HepG2 (cell line): ENCODE measurements around the gene CAPN11. TPM values are rescaled to one million over a fixed set of nuclear protein-coding genes. Genes with fewer than 3 reads are reported as not detected.
A peak's percentile ranks its signal among the peaks of the same experiment; 100 is the strongest.

ENCODE experiments used
- ARHGAP35 ChIP-seq: sonication (generic); formaldehyde crosslinking; IDR thresholded peaks from 2 replicates; pipeline ENCODE4 v1.9.0; 2022; ENCODE audit warnings: mild to moderate bottlenecking, inconsistent platforms, moderate library complexity, missing genetic modification reagents, borderline replicate concordance
- GABPB1 ChIP-seq: IDR thresholded peaks from 2 replicates; pipeline ENCODE4 v1.6.1; 2016; ENCODE audit warnings: mild to moderate bottlenecking, missing genetic modification reagents, moderate library complexity, missing compliant biosample characterization
- MAFF ChIP-seq: IDR thresholded peaks from 2 replicates; pipeline ENCODE4 v1.6.1; 2011; ENCODE audit warnings: low read depth, low read length, improper control_type of control experiment
- RBAK ChIP-seq: sonication (generic); formaldehyde crosslinking; IDR thresholded peaks from 2 replicates; pipeline ENCODE4 v1.5.1; 2020; ENCODE audit warnings: mild to moderate bottlenecking, missing genetic modification reagents
- REPIN1 ChIP-seq: sonication (generic); formaldehyde crosslinking; IDR thresholded peaks from 2 replicates; pipeline ENCODE4 v1.8.0; 2022; ENCODE audit warnings: missing genetic modification reagents, low read depth, mild to moderate bottlenecking, borderline replicate concordance
- SOX6 ChIP-seq, 2 experiments: fragments of 450-650 bp in 1 of 2; sonication (generic) in 1 of 2; formaldehyde crosslinking in 1 of 2; IDR thresholded peaks; 2 replicates each; pipeline versions ENCODE4 v1.4.0 to v1.6.1; 2017 to 2020; ENCODE audit warnings: antibody characterized with exemption in 1 of 2, mild to moderate bottlenecking in 1 of 2, missing genetic modification reagents in 1 of 2
- ZEB1 ChIP-seq: IDR thresholded peaks from 2 replicates; pipeline ENCODE4 v1.6.1; 2012; ENCODE audit warnings: mild to moderate bottlenecking, low read depth, inconsistent platforms; ENCODE audit not compliant: insufficient replicate concordance
- ZMYM3 ChIP-seq: sonication (generic); formaldehyde crosslinking; IDR thresholded peaks from 2 replicates; pipeline ENCODE4 v1.5.1; 2020; ENCODE audit warnings: mild to moderate bottlenecking, missing genetic modification reagents
- ZNF225 ChIP-seq: sonication (generic); formaldehyde crosslinking; IDR thresholded peaks from 2 replicates; pipeline ENCODE4 v1.4.0; 2020; ENCODE audit warnings: mild to moderate bottlenecking, missing genetic modification reagents
- ZNF232 ChIP-seq: sonication (generic); formaldehyde crosslinking; IDR thresholded peaks from 2 replicates; pipeline ENCODE4 v1.4.0; 2020; ENCODE audit warnings: missing genetic modification reagents, borderline replicate concordance
- ZNF382 ChIP-seq: sonication (generic); formaldehyde crosslinking; IDR thresholded peaks from 2 replicates; pipeline ENCODE4 v1.5.0; 2020; ENCODE audit warnings: missing genetic modification reagents, mild to moderate bottlenecking, borderline replicate concordance
- ZNF605 ChIP-seq: sonication (generic); formaldehyde crosslinking; IDR thresholded peaks from 2 replicates; pipeline ENCODE4 v1.8.0; 2022; ENCODE audit warnings: mild to moderate bottlenecking, missing genetic modification reagents
- ZNF747 ChIP-seq: sonication (generic); formaldehyde crosslinking; IDR thresholded peaks from 2 replicates; pipeline ENCODE4 v1.8.1; 2023; ENCODE audit warnings: missing genetic modification reagents, mild to moderate bottlenecking, borderline replicate concordance
- ZNF878 ChIP-seq: sonication (generic); formaldehyde crosslinking; IDR thresholded peaks from 2 replicates; pipeline ENCODE4 v1.8.1; 2023; ENCODE audit warnings: mild to moderate bottlenecking, missing genetic modification reagents, moderate library complexity
- polyA plus RNA-seq, 8 experiments: library from polyadenylated mRNA; depleted of rRNA in 3 of 8; stranded (reverse) in 7 of 8; unstranded in 1 of 8; fragments of >200 nt; fragmentation: Illumina TruSeq in 4 of 8; extraction: Trizol in 4 of 8; gene quantifications; 2 replicates each; pipeline versions ENCODE4 v1.2.1 to v1.2.3, GENCODE V29; 2011 to 2016; ENCODE audit warnings: low read depth in 4 of 8, missing spikeins in 1 of 8, mixed read lengths in 1 of 8; ENCODE audit not compliant: insufficient read depth in 1 of 8
- total RNA-seq, 5 experiments: library from RNA; depleted of rRNA; stranded (reverse); fragments of >200 nt; fragmentation: Illumina TruSeq; extraction: Trizol; gene quantifications; 2 replicates each; pipeline ENCODE4 v1.2.3, GENCODE V29; 2016; ENCODE audit warnings: low read depth in 1 of 5
- TF ChIP-seq, protein P1 (sequence below): sonication (generic); formaldehyde crosslinking; IDR thresholded peaks from 2 replicates; pipeline ENCODE4 v1.5.1; 2020; ENCODE audit warnings: mild to moderate bottlenecking, missing genetic modification reagents, borderline replicate concordance
- TF ChIP-seq, protein P2 (sequence below): sonication (generic); formaldehyde crosslinking; conservative IDR thresholded peaks from 2 replicates; pipeline ENCODE4 v1.4.0; 2020; ENCODE audit warnings: mild to moderate bottlenecking, missing genetic modification reagents, moderate library complexity
- TF ChIP-seq, protein P3 (sequence below): sonication (generic); formaldehyde crosslinking; IDR thresholded peaks from 2 replicates; pipeline ENCODE4 v1.5.1; 2020; ENCODE audit warnings: mild to moderate bottlenecking, missing genetic modification reagents, borderline replicate concordance

Gene CAPN11
- total and polyA plus RNA-seq, 2 of the 13 experiments (the other 11 are each of a cell fraction or from before 2014, with no cell fraction given): 0.07 to 0.11 TPM

DNA sequence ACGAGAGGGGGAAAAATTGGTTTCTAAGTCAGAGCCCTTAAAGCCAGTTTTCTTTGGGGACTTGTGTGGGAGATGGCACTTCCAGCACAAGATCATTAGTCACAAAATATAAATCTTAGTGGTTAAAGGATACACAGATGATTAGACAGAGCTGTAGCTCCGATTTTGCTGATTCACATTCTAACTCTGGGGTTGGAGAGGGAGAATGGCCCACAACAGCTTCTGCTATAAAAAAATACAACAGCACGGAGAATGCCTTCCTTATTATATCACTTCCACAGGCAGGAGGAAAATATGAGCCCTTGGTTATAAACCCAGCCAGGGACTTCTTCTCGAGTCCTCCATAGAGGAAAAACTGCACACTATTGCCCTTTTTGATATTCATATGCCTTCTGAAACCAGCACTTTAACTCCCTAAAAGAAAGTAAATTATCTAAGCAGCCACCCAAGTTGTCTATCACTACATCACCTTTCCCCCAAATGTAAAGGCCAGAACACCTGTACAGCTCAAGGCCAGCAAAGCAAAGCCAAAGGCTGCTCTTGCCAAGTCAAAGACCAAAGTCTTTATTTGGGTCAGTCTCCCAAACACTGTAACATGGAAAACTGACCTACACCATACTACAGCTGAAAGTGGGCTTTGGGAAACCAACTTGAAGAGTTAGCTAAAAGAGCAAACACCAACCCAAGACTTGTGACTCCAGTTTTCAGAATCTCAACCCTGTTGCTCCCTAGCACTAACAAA is 41.8 kb upstream of the CAPN11 start (continued):
- TF ChIP-seq REPIN1 (CRISPR knock-in tag) (peak; percentile 38; the same call in 1 of the 2 replicates), ZNF382 (CRISPR knock-in tag) (no peak), MAFF (no peak), ZNF232 (peak; percentile 53; the same call in 1 of the 2 replicates), SOX6 (IDR thresholded peaks at IDR 0.05) (no peak), SOX6 (CRISPR knock-in tag; IDR thresholded peaks at IDR 0.05) (peak; percentile 47; the same call in 1 of the 2 replicates), ZNF225 (CRISPR knock-in tag) (no peak), ZNF605 (0 out of 2 replicates have a peak, but pooled peaks have one; percentile 24), ZMYM3 (CRISPR knock-in tag) (peak; percentile 31; the same call in 1 of the 2 replicates), RBAK (CRISPR knock-in tag) (no peak), ZEB1 (peak; percentile 89), ZNF747 (CRISPR knock-in tag) (peak; percentile 28; the same call in 1 of the 2 replicates), ZNF878 (CRISPR knock-in tag) (no peak), GABPB1 (CRISPR knock-in tag) (no peak), ARHGAP35 (CRISPR knock-in tag) (no peak)
- TF ChIP-seq, protein P1, sequence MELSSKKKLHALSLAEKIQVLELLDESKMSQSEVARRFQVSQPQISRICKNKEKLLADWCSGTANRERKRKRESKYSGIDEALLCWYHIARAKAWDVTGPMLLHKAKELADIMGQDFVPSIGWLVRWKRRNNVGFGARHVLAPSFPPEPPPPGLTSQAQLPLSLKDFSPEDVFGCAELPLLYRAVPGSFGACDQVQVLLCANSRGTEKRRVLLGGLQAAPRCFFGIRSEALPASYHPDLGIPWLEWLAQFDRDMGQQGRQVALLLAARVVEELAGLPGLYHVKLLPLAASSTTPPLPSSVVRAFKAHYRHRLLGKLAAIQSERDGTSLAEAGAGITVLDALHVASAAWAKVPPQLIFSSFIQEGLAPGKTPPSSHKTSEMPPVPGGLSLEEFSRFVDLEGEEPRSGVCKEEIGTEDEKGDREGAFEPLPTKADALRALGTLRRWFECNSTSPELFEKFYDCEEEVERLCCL (CRISPR knock-in tag): no peak
- TF ChIP-seq, protein P2, sequence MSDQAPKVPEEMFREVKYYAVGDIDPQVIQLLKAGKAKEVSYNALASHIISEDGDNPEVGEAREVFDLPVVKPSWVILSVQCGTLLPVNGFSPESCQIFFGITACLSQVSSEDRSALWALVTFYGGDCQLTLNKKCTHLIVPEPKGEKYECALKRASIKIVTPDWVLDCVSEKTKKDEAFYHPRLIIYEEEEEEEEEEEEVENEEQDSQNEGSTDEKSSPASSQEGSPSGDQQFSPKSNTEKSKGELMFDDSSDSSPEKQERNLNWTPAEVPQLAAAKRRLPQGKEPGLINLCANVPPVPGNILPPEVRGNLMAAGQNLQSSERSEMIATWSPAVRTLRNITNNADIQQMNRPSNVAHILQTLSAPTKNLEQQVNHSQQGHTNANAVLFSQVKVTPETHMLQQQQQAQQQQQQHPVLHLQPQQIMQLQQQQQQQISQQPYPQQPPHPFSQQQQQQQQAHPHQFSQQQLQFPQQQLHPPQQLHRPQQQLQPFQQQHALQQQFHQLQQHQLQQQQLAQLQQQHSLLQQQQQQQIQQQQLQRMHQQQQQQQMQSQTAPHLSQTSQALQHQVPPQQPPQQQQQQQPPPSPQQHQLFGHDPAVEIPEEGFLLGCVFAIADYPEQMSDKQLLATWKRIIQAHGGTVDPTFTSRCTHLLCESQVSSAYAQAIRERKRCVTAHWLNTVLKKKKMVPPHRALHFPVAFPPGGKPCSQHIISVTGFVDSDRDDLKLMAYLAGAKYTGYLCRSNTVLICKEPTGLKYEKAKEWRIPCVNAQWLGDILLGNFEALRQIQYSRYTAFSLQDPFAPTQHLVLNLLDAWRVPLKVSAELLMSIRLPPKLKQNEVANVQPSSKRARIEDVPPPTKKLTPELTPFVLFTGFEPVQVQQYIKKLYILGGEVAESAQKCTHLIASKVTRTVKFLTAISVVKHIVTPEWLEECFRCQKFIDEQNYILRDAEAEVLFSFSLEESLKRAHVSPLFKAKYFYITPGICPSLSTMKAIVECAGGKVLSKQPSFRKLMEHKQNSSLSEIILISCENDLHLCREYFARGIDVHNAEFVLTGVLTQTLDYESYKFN (CRISPR knock-in tag): peak; percentile 80
- TF ChIP-seq, protein P3, sequence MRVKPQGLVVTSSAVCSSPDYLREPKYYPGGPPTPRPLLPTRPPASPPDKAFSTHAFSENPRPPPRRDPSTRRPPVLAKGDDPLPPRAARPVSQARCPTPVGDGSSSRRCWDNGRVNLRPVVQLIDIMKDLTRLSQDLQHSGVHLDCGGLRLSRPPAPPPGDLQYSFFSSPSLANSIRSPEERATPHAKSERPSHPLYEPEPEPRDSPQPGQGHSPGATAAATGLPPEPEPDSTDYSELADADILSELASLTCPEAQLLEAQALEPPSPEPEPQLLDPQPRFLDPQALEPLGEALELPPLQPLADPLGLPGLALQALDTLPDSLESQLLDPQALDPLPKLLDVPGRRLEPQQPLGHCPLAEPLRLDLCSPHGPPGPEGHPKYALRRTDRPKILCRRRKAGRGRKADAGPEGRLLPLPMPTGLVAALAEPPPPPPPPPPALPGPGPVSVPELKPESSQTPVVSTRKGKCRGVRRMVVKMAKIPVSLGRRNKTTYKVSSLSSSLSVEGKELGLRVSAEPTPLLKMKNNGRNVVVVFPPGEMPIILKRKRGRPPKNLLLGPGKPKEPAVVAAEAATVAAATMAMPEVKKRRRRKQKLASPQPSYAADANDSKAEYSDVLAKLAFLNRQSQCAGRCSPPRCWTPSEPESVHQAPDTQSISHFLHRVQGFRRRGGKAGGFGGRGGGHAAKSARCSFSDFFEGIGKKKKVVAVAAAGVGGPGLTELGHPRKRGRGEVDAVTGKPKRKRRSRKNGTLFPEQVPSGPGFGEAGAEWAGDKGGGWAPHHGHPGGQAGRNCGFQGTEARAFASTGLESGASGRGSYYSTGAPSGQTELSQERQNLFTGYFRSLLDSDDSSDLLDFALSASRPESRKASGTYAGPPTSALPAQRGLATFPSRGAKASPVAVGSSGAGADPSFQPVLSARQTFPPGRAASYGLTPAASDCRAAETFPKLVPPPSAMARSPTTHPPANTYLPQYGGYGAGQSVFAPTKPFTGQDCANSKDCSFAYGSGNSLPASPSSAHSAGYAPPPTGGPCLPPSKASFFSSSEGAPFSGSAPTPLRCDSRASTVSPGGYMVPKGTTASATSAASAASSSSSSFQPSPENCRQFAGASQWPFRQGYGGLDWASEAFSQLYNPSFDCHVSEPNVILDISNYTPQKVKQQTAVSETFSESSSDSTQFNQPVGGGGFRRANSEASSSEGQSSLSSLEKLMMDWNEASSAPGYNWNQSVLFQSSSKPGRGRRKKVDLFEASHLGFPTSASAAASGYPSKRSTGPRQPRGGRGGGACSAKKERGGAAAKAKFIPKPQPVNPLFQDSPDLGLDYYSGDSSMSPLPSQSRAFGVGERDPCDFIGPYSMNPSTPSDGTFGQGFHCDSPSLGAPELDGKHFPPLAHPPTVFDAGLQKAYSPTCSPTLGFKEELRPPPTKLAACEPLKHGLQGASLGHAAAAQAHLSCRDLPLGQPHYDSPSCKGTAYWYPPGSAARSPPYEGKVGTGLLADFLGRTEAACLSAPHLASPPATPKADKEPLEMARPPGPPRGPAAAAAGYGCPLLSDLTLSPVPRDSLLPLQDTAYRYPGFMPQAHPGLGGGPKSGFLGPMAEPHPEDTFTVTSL (CRISPR knock-in tag): peak; percentile 38; the same call in 1 of the 2 replicates
